ENCODE data around the gene ZNF511. TPM values are rescaled to one million over a fixed set of nuclear protein-coding genes. Genes with fewer than 3 reads are reported as not detected.

ZNF511 gene
- total RNA-seq, 1 experiment from 2014 or later = 49.0 TPM

DNA sequence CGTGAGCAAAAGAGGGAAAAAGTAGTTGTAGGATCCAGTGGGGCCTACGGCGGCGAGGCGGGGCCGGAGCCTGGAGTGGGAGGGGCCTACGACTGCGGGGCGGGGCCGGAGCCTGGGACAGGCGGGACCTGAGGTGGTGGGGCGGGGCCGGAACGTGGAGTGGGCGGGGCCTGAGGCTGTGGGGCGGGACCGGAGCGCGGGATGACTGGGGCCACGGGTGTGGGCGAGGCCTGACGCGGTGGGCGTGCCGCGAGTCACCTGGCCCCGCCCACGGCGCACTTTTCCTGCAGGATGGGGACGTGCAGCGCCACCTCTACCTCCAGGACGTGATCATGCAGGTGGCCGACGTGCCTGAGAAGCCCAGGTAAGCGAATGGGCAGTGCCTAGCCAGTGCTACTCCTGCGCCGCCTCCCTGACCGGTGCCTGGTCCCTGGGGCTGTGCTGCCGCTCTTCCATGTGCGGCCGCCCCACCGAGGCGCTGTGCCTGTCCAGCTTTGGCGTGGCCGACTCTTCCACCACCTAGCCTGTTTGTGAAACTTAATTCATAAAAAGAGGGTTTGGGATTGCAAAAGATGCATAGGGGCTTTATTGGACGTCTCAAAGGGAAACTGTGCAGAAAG, 496 bp downstream of the ZNF511 start:
- DNase-seq (ENCODE audit: low read depth, low spot score) (peak; percentile 69), ATAC-seq (peak; percentile 83)
- RAD21 ChIA-PET (ENCODE audit: low non-redundant PET in 1 of 2, low total read pairs in 2 of 2, uncharacterized antibody in 2 of 2, unreplicated experiment in 2 of 2) = no interaction called here
- Histone ChIP-seq H3K9me2 (ENCODE audit: insufficient read depth) (no peaks in the 10 kb centered on the region), H3K4me3 (replicated peaks in 1 of 2; ENCODE audit: low read depth in 1 of 2, low read length in 2 of 2) (peak overlapping the region; percentile 53 to 89), H3K79me2 (ENCODE audit: insufficient read depth, low read length) (peaks cover 32% of the 10 kb centered on the region), H3K36me3 (ENCODE audit: control insufficient read depth in 1 of 2, insufficient read depth in 2 of 2, low read length in 2 of 2) (peaks cover 0 to 3% of the 10 kb centered on the region in 2 experiments; a peak in 1 of 4 replicates), H3K9me3 (ENCODE audit: control insufficient read depth in 1 of 2, insufficient read depth in 1 of 2, low read depth in 1 of 2, low read length in 2 of 2) (no peaks in the 10 kb centered on the region), H3K27me3 (ENCODE audit: insufficient read depth, low read length) (no peaks in the 10 kb centered on the region), H2AFZ (ENCODE audit: low read depth, low read length, poor library complexity, severe bottlenecking) (no peak overlapping the region), H3K4me2 (ENCODE audit: low read length) (peak overlapping the region; percentile 82), H4K20me1 (ENCODE audit: insufficient read depth) (no peaks in the 10 kb centered on the region), H3K4me1 (ENCODE audit: control insufficient read depth in 1 of 2, insufficient read depth in 2 of 2, low read length in 2 of 2) (peaks cover 2 to 15% of the 10 kb centered on the region in 2 experiments; a peak in 2 of 4 replicates), H3K27ac (ENCODE audit: low read depth, low read length) (peak overlapping the region; percentile 86), H3K9ac (ENCODE audit: low read length) (peak overlapping the region; percentile 88)
- POLR2A ChIA-PET = no interaction called here
- BruUV-seq (replicated peaks) = no TSS peak
- TF ChIP-seq, protein P1, sequence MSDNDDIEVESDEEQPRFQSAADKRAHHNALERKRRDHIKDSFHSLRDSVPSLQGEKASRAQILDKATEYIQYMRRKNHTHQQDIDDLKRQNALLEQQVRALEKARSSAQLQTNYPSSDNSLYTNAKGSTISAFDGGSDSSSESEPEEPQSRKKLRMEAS (IDR thresholded peaks at IDR 0.05) = peak; percentile 50; the same call in 1 of the 2 replicates
- no peak for TF ChIP-seq CEBPB (IDR thresholded peaks at IDR 0.05; ENCODE audit: low read depth)
- no peak for TF ChIP-seq ELF1 (IDR thresholded peaks at IDR 0.05; ENCODE audit: borderline replicate concordance, low read depth)
- TF ChIP-seq EGR1 (IDR thresholded peaks at IDR 0.05; ENCODE audit: low read depth) = peak; percentile 29; the same call in 1 of the 2 replicates
- 0 out of 2 replicates have a peak, but pooled peaks have one; percentile 6 for TF ChIP-seq SP1 (IDR thresholded peaks at IDR 0.05; ENCODE audit: low read depth)
- no peak for TF ChIP-seq SRF (IDR thresholded peaks at IDR 0.05; ENCODE audit: low read depth)
- intact Hi-C loops (cut with micrococcal nuclease) = no loop called here
- CTCF ChIA-PET = no interaction called here

DNA sequence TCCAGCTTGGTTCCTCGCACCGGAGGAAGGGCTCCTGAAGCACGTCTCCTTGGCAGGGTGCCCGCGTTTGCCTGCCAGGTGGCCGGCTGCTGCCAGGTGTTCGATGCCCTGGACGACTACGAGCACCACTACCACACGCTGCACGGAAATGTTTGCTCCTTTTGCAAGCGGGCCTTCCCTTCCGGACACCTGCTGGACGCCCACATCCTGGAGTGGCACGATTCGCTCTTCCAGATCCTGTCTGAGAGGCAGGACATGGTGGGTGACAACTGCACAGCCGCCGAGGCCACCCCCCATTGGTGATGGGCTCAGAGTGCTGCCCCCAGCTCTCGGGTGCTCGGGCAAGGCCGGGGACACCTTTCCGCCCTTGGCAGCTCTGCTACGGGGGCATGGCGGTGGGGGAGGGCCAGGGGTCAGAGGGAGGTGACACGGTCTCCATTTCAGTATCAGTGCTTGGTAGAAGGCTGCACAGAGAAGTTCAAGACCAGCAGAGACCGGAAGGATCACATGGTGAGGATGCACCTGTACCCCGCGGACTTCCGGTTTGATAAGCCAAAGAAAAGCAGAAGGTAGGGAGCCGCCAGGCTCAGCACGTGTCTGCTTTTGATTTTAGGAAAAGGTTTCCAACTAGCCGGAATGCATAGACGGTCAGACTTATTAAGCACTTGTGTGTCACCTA, 1.1 kb downstream of the ZNF511 start:
- ChIA-PET RAD21 (ENCODE audit: low non-redundant PET in 1 of 2, low total read pairs in 2 of 2, uncharacterized antibody in 2 of 2, unreplicated experiment in 2 of 2) (no interaction called here), POLR2A (no interaction called here), CTCF (no interaction called here)
- intact Hi-C loops (cut with micrococcal nuclease) = no loop called here
- ATAC-seq (no peak), DNase-seq (ENCODE audit: low read depth, low spot score) (no peak)
- Histone ChIP-seq H3K9me3 (ENCODE audit: control insufficient read depth in 1 of 2, insufficient read depth in 1 of 2, low read depth in 1 of 2, low read length in 2 of 2) (no peaks in the 10 kb centered on the region), H2AFZ (ENCODE audit: low read depth, low read length, poor library complexity, severe bottlenecking) (no peak overlapping the region), H3K9ac (ENCODE audit: low read length) (peak overlapping the region; percentile 56), H3K9me2 (ENCODE audit: insufficient read depth) (no peaks in the 10 kb centered on the region), H3K36me3 (ENCODE audit: control insufficient read depth in 1 of 2, insufficient read depth in 2 of 2, low read length in 2 of 2) (peaks cover 0 to 3% of the 10 kb centered on the region in 2 experiments; a peak in 1 of 4 replicates), H3K79me2 (ENCODE audit: insufficient read depth, low read length) (peaks cover 30% of the 10 kb centered on the region), H3K4me3 (replicated peaks in 1 of 2; ENCODE audit: low read depth in 1 of 2, low read length in 2 of 2) (peak overlapping the region; percentile 53 to 89), H4K20me1 (ENCODE audit: insufficient read depth) (no peaks in the 10 kb centered on the region), H3K27me3 (ENCODE audit: insufficient read depth, low read length) (no peaks in the 10 kb centered on the region), H3K27ac (ENCODE audit: low read depth, low read length) (peak overlapping the region; percentile 46; the same call in 1 of the 2 replicates), H3K4me1 (ENCODE audit: control insufficient read depth in 1 of 2, insufficient read depth in 2 of 2, low read length in 2 of 2) (peaks cover 2 to 15% of the 10 kb centered on the region in 2 experiments; a peak in 2 of 4 replicates), H3K4me2 (ENCODE audit: low read length) (peak overlapping the region; percentile 75)
- BruUV-seq (replicated peaks) = no TSS peak
- TF ChIP-seq ELF1 (IDR thresholded peaks at IDR 0.05; ENCODE audit: borderline replicate concordance, low read depth) (no peak), POLR2A (IDR thresholded peaks at IDR 0.05; ENCODE audit: borderline replicate concordance, extremely low read depth, insufficient read depth, insufficient read length) (no peak), SIN3A (IDR thresholded peaks at IDR 0.05; ENCODE audit: low read depth) (no peak), CEBPB (IDR thresholded peaks at IDR 0.05; ENCODE audit: low read depth) (no peak), YY1 (IDR thresholded peaks at IDR 0.05; ENCODE audit: extremely low read depth, insufficient replicate concordance, low read depth, low read length) (no peak), SP1 (IDR thresholded peaks at IDR 0.05; ENCODE audit: low read depth) (no peak), EGR1 (IDR thresholded peaks at IDR 0.05; ENCODE audit: low read depth) (no peak), SRF (IDR thresholded peaks at IDR 0.05; ENCODE audit: low read depth) (no peak), CBX3 (IDR thresholded peaks at IDR 0.05; ENCODE audit: low read depth) (no peak), EZH2 (IDR thresholded peaks at IDR 0.05) (no peak), EZH2phosphoT487 (IDR thresholded peaks at IDR 0.05; ENCODE audit: borderline replicate concordance) (no peak), FOSL1 (IDR thresholded peaks at IDR 0.05; ENCODE audit: low read depth) (no peak)
- TF ChIP-seq, protein P2, sequence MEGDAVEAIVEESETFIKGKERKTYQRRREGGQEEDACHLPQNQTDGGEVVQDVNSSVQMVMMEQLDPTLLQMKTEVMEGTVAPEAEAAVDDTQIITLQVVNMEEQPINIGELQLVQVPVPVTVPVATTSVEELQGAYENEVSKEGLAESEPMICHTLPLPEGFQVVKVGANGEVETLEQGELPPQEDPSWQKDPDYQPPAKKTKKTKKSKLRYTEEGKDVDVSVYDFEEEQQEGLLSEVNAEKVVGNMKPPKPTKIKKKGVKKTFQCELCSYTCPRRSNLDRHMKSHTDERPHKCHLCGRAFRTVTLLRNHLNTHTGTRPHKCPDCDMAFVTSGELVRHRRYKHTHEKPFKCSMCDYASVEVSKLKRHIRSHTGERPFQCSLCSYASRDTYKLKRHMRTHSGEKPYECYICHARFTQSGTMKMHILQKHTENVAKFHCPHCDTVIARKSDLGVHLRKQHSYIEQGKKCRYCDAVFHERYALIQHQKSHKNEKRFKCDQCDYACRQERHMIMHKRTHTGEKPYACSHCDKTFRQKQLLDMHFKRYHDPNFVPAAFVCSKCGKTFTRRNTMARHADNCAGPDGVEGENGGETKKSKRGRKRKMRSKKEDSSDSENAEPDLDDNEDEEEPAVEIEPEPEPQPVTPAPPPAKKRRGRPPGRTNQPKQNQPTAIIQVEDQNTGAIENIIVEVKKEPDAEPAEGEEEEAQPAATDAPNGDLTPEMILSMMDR (IDR thresholded peaks at IDR 0.05 in 2 of 3, conservative IDR thresholded peaks at IDR 0.05 in 1 of 3; ENCODE audit: borderline replicate concordance in 1 of 3, insufficient read depth in 1 of 3, low read depth in 2 of 3, low read length in 2 of 3) = no peak
- TF ChIP-seq, protein P3, sequence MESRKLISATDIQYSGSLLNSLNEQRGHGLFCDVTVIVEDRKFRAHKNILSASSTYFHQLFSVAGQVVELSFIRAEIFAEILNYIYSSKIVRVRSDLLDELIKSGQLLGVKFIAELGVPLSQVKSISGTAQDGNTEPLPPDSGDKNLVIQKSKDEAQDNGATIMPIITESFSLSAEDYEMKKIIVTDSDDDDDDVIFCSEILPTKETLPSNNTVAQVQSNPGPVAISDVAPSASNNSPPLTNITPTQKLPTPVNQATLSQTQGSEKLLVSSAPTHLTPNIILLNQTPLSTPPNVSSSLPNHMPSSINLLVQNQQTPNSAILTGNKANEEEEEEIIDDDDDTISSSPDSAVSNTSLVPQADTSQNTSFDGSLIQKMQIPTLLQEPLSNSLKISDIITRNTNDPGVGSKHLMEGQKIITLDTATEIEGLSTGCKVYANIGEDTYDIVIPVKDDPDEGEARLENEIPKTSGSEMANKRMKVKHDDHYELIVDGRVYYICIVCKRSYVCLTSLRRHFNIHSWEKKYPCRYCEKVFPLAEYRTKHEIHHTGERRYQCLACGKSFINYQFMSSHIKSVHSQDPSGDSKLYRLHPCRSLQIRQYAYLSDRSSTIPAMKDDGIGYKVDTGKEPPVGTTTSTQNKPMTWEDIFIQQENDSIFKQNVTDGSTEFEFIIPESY (IDR thresholded peaks at IDR 0.05; ENCODE audit: extremely low read depth, insufficient replicate concordance, low read length) = no peak

Measured in HCT116 (cell line).